ENCODE data around the gene NANOS3.

- TF ChIP-seq POLR2A (IDR thresholded peaks at IDR 0.05) = no peak
- TF ChIP-seq CTCF (IDR thresholded peaks at IDR 0.05) = no peak
Observed at GRCh38 chr19:13861392-13861713, 15.6 kb upstream of the NANOS3 start.

Data from ovary (tissue), 3 donors.